ENCODE measurements around the gene DUSP15.
"Not testable (repeated sequence)": the region's sequence is repeated elsewhere in the genome, so short reads cannot be mapped to it uniquely, and the experiment has no call there.

Gene DUSP15

GRCh38 chr20:31819083-31819784, 51.1 kb downstream of the DUSP15 start, which contains the start of gene MYLK2:
Gene MYLK2 (plus strand): TSS chr20:31819356. CDS start chr20:31819581, 225 bp downstream.
- no peak for FAIRE-seq

- FAIRE-seq, result no peak
Measured at GRCh38 chr20:31818376-31818908, 51.9 kb downstream of the DUSP15 start.

GRCh38 chr20:31817461-31817860, 52.9 kb downstream of the DUSP15 start:
- no peak for FAIRE-seq

GRCh38 chr20:31816221-31816620, 54.1 kb downstream of the DUSP15 start:
- FAIRE-seq, result no peak

- no peak for FAIRE-seq
Measured at GRCh38 chr20:31815408-31816188, 54.7 kb downstream of the DUSP15 start.

- FAIRE-seq, result not testable (repeated sequence)
Measured at GRCh38 chr20:31814142-31814541, 56.2 kb downstream of the DUSP15 start.

GRCh38 chr20:31813611-31814010, 56.7 kb downstream of the DUSP15 start:
- FAIRE-seq, result no peak

- FAIRE-seq, result no peak
Measured at GRCh38 chr20:31811796-31812728, 58.3 kb downstream of the DUSP15 start.

- no peak for FAIRE-seq
Measured at GRCh38 chr20:31811198-31811597, 59.1 kb downstream of the DUSP15 start.

Measured in endometrium (tissue), 2 donors.